WTC11 (cell line): ENCODE measurements around the gene ANKRD65.
"Not testable (repeated sequence)": the region's sequence is repeated elsewhere in the genome, so short reads cannot be mapped to it uniquely, and the experiment has no call there.

Experiments used
- ATF1 ChIP-seq: sonication (generic); formaldehyde crosslinking; IDR thresholded peaks from 2 replicates; pipeline ENCODE4 v1.8.1; 2023; ENCODE audit warnings: mild to moderate bottlenecking, moderate library complexity, missing genetic modification reagents
- ATF2 ChIP-seq: sonication (generic); formaldehyde crosslinking; IDR thresholded peaks from 2 replicates; pipeline ENCODE4 v1.8.1; 2022; ENCODE audit warnings: low read depth, missing genetic modification reagents, borderline replicate concordance
- CREM ChIP-seq: sonication (generic); formaldehyde crosslinking; IDR thresholded peaks from 2 replicates; pipeline ENCODE4 v1.8.1; 2022; ENCODE audit warnings: mild to moderate bottlenecking, missing genetic modification reagents, moderate library complexity
- CTCF ChIP-seq: fragments of 200-600 bp; IDR thresholded peaks from 2 replicates; pipeline ENCODE4 v1.8.0; 2022; ENCODE audit warnings: antibody characterized with exemption
- IRF1 ChIP-seq: sonication (generic); formaldehyde crosslinking; IDR thresholded peaks from 2 replicates; pipeline ENCODE4 v1.8.0; 2023; ENCODE audit warnings: missing genetic modification reagents
- MAX ChIP-seq: sonication (generic); formaldehyde crosslinking; IDR thresholded peaks from 2 replicates; pipeline ENCODE4 v1.8.0; 2022; ENCODE audit warnings: mild to moderate bottlenecking, missing genetic modification reagents
- NR2C2 ChIP-seq: sonication (generic); formaldehyde crosslinking; IDR thresholded peaks from 2 replicates; pipeline ENCODE4 v1.8.0; 2022; ENCODE audit warnings: mild to moderate bottlenecking, missing genetic modification reagents
- RELA ChIP-seq: sonication (generic); formaldehyde crosslinking; IDR thresholded peaks from 2 replicates; pipeline ENCODE4 v1.8.1; 2022; ENCODE audit warnings: missing genetic modification reagents, mild to moderate bottlenecking, borderline replicate concordance
- SP1 ChIP-seq: sonication (generic); formaldehyde crosslinking; conservative IDR thresholded peaks from 2 replicates; pipeline ENCODE4 v1.8.1; 2022; ENCODE audit warnings: missing genetic modification reagents
- TEAD4 ChIP-seq: sonication (generic); formaldehyde crosslinking; IDR thresholded peaks from 2 replicates; pipeline ENCODE4 v1.8.0; 2022; ENCODE audit warnings: mild to moderate bottlenecking, missing genetic modification reagents
- ZNF281 ChIP-seq: sonication (generic); formaldehyde crosslinking; IDR thresholded peaks from 2 replicates; pipeline ENCODE4 v1.8.0; 2023; ENCODE audit warnings: mild to moderate bottlenecking, missing genetic modification reagents

DNA sequence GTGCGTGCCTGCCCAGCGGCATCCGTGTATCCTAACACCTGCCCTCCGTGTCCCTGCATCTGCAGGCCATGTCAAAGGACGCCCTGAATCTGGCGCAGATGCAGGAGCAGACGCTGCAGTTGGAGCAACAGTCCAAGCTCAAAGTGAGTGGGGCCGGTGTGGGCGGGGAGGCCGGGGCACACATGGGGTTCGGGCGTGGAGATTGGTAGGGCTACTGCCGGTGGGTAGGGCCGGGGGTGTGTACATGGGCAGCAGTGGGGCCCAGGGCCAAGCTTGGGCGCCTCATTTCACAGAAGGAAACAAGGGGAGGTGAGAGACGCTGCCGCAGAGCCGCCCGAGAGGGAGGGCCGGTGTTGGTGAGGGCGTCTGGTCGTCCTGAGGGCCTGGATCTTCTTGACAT, 29.5 kb upstream of the ANKRD65 start:
- TF ChIP-seq CTCF; NR2C2 (CRISPR knock-in tag); ATF1; CREM (CRISPR knock-in tag); RELA (CRISPR knock-in tag); ATF2 (CRISPR knock-in tag); TEAD4; MAX (CRISPR knock-in tag); SP1 (CRISPR knock-in tag); ZNF281 (CRISPR knock-in tag); IRF1: not testable (repeated sequence)
